Effector memory CD4-positive, alpha-beta T cell (primary cell): ENCODE measurements around the gene RAD51C.

Experiments
- DNase-seq, 3 donors: peaks; one replicate each; pipeline ENCODE4 v3.0.0-alpha.2; 2020
- H3K27ac ChIP-seq: 2 replicates; pipeline ENCODE4 v1.7.0; 2013; ENCODE audit warnings: mild to moderate bottlenecking, low read length, moderate library complexity; ENCODE audit not compliant: insufficient read depth, poor library complexity, severe bottlenecking
- H3K27me3 ChIP-seq: replicated peaks from 2 replicates; pipeline ENCODE4 v1.7.0; 2013; ENCODE audit warnings: mild to moderate bottlenecking, low read length; ENCODE audit not compliant: insufficient read depth, control insufficient read depth, poor library complexity, severe bottlenecking
- H3K36me3 ChIP-seq: 2 replicates; pipeline ENCODE4 v1.7.0; 2013; ENCODE audit warnings: mild to moderate bottlenecking, low read length, moderate library complexity; ENCODE audit not compliant: control insufficient read depth, insufficient read depth
- H3K4me1 ChIP-seq: 2 replicates; pipeline ENCODE4 v1.7.0; 2013; ENCODE audit warnings: low read length, mild to moderate bottlenecking; ENCODE audit not compliant: control insufficient read depth, insufficient read depth, poor library complexity, severe bottlenecking
- H3K4me3 ChIP-seq: 2 replicates; pipeline ENCODE4 v1.7.0; 2013; ENCODE audit warnings: low read length, low read depth, mild to moderate bottlenecking; ENCODE audit not compliant: insufficient read depth, poor library complexity, severe bottlenecking
- H3K9me3 ChIP-seq: 2 replicates; pipeline ENCODE4 v1.7.0; 2013; ENCODE audit warnings: mild to moderate bottlenecking, low read length, moderate library complexity; ENCODE audit not compliant: control insufficient read depth

RAD51C gene

DNA sequence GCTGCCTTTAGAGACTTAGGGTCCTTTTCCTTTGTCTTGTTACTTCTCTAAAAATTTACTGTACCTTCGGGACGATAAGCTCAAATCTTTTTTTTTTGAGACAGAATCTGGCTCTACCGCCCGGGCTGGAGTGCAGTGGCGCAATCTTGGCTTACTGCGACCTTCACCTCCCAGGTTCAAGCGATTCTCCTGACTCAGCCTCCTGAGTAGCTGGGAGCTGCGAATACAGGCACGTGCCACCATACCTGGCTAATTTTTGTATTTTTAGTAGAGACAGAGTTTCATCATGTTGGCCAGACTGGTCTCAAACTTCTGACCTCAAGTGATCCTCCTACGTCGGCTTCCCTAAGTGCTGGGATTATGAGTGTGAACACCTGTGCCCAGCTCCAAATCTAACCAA is 7.4 kb downstream of the RAD51C start:
- Histone ChIP-seq H3K27me3 (no peaks in the 10 kb centered on the region), H3K36me3 (peaks cover 4% of the 10 kb centered on the region), H3K4me3 (no peak overlapping the region), H3K9me3 (no peaks in the 10 kb centered on the region), H3K4me1 (no peaks in the 10 kb centered on the region), H3K27ac (no peak overlapping the region)
- DNase-seq, result no peak

DNA sequence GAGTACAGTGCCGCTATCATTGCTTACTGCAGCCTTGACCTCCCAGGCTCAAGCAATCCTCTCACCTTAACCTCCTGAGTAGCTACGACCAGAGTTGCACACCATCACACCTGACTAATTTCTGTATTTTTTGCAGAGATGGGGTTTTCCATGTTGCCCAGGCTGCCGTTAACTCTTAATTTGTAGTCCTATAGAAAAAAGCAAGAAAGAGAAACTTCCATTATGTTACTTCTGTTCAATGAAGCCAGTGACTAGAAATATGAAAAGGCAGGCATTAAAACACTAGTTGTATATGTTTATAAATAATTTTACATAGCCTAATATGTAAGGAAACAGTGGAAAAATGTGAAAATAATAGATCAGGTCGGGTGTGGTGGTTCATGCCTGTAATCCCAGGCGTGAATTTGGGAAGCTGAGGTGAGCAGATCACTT is 9.7 kb downstream of the RAD51C start:
- H3K9me3 ChIP-seq, result no peaks in the 10 kb centered on the region
- no peak for DNase-seq
- no peaks in the 10 kb centered on the region for H3K27me3 ChIP-seq
- H3K36me3 ChIP-seq, result peaks cover 4% of the 10 kb centered on the region
- H3K4me3 ChIP-seq, result no peak overlapping the region
- no peaks in the 10 kb centered on the region for H3K4me1 ChIP-seq
- no peak overlapping the region for H3K27ac ChIP-seq

GRCh38 chr17:58702708-58703107 is 10.3 kb downstream of the RAD51C start:
- no peak overlapping the region for H3K4me3 ChIP-seq
- no peak overlapping the region for H3K27ac ChIP-seq
- H3K27me3 ChIP-seq, result no peaks in the 10 kb centered on the region
- no peaks in the 10 kb centered on the region for H3K9me3 ChIP-seq
- peaks cover 4% of the 10 kb centered on the region for H3K36me3 ChIP-seq
- H3K4me1 ChIP-seq, result no peaks in the 10 kb centered on the region
- DNase-seq, result no peak

- DNase-seq, result no peak
- no peak overlapping the region for H3K27ac ChIP-seq
- no peaks in the 10 kb centered on the region for H3K27me3 ChIP-seq
- H3K36me3 ChIP-seq, result peaks cover 4% of the 10 kb centered on the region
- no peak overlapping the region for H3K4me3 ChIP-seq
- H3K4me1 ChIP-seq, result no peaks in the 10 kb centered on the region
- no peaks in the 10 kb centered on the region for H3K9me3 ChIP-seq
Measured at GRCh38 chr17:58703137-58703915, 10.9 kb downstream of the RAD51C start.

- Histone ChIP-seq H3K4me3 (no peak overlapping the region), H3K36me3 (peaks cover 4% of the 10 kb centered on the region), H3K27me3 (no peaks in the 10 kb centered on the region), H3K4me1 (no peaks in the 10 kb centered on the region), H3K27ac (no peak overlapping the region), H3K9me3 (no peaks in the 10 kb centered on the region)
- no peak for DNase-seq
Measured at GRCh38 chr17:58703916-58704286, 11.5 kb downstream of the RAD51C start.

DNA sequence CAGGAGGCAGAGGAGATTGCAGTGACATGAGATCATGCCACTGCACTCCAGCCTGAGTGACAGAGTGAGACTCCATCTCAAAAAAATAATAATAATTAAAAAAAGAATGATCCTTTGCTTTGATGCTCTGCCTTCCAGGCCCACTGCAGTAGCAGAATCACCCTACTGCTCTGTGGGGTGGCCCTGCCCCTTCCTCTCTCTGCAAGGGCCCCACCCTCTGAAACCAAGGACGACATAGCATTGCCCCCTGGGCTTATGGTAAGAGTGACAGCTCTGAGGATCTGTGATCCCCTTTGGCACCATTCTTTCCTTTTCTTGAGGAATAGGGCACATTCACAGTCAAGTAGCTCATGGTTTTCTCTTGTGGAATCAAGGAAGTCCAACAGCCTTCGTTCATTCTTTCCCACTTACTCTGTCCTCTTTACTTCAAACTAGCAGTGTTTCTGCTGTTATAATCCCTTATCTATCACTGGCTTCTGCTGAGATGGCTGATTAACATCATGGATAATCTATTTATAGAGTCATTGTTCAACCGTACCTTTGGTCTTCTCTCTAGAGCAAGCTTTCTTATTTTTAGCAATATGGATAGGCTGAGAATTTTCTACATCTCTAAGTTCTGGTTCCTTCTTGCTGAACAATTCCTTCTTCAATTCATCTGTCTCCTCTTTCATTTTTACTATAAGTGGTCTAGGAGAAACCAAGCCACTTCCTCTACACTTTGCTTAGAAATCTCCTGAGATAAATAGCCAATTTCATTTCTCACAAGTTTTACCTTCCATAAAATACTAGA is 14.1 kb downstream of the RAD51C start:
- no peak for DNase-seq
- Histone ChIP-seq H3K4me3 (no peak overlapping the region), H3K36me3 (peaks cover 6% of the 10 kb centered on the region), H3K27ac (no peak overlapping the region), H3K4me1 (no peaks in the 10 kb centered on the region), H3K27me3 (no peaks in the 10 kb centered on the region), H3K9me3 (no peaks in the 10 kb centered on the region)

GRCh38 chr17:58710948-58711552 is 18.6 kb downstream of the RAD51C start:
- Histone ChIP-seq H3K27me3 (no peaks in the 10 kb centered on the region), H3K9me3 (no peaks in the 10 kb centered on the region), H3K4me3 (no peak overlapping the region), H3K4me1 (no peaks in the 10 kb centered on the region), H3K27ac (no peak overlapping the region), H3K36me3 (peaks cover 3% of the 10 kb centered on the region)
- DNase-seq, result peak in 1 of 3 donors; percentile 2

DNA sequence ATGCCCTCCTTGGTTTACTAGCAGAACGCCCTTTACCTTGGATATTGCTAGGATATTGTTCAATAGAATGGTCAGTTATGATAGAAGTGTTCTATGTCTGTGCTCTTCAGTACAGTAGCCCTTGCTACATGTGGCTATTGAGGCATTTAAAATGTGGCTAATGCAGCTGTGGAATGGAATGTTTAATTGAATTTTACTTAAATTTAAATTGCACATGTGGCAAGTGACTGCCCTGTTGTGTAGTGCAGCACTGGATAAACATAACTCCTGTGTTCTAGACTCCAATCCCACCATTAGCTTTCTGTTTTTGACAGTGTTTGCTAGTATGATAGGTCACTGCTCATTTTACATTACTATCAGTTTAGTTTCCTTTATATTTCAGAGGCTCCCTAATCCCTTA is 29.9 kb downstream of the RAD51C start:
- Histone ChIP-seq H3K4me3 (no peak overlapping the region), H3K27me3 (no peaks in the 10 kb centered on the region), H3K27ac (no peak overlapping the region), H3K4me1 (no peaks in the 10 kb centered on the region), H3K36me3 (peaks cover 11% of the 10 kb centered on the region), H3K9me3 (no peaks in the 10 kb centered on the region)
- DNase-seq, result no peak

GRCh38 chr17:58722696-58723095 is 30.3 kb downstream of the RAD51C start:
- DNase-seq, result no peak
- H3K27ac ChIP-seq, result no peak overlapping the region
- no peaks in the 10 kb centered on the region for H3K4me1 ChIP-seq

DNA sequence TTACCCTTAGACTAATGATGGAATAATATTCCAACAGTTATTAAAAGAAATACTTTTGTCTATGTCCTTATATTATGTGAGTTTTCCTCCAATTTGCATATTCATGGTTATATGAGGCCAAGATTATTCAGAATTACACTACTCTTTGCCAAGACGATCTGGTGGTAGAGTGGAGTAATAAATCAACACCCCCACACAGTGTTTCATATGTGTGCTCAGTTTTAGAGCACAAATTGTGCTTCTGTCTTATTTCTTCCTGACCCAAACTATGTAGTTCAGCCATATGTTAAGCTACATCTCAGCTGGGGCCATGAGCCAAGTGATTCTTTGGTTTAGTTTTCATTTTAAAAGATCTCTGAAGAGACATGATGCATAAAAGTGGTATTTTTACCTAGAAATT is 36.4 kb downstream of the RAD51C start:
- Histone ChIP-seq H3K27me3 (no peaks in the 10 kb centered on the region), H3K9me3 (no peaks in the 10 kb centered on the region), H3K36me3 (peaks cover 3% of the 10 kb centered on the region), H3K4me1 (no peaks in the 10 kb centered on the region), H3K27ac (no peak overlapping the region), H3K4me3 (no peak overlapping the region)
- DNase-seq, result no peak

More at GRCh38 chr17:58722696-58723095, 30.3 kb downstream of the RAD51C start:
- Histone ChIP-seq H3K4me3 (no peak overlapping the region), H3K36me3 (peaks cover 11% of the 10 kb centered on the region), H3K27me3 (no peaks in the 10 kb centered on the region), H3K9me3 (no peaks in the 10 kb centered on the region)
